GM19193 (cell line): Measurements from ENCODE around the gene KRI1.

Experiments used
- POLR2A ChIP-seq: IDR thresholded peaks from 4 replicates; pipeline ENCODE4 v1.6.1; 2011; ENCODE audit not compliant: insufficient read depth, insufficient read length; ENCODE audit errors: extremely low read depth

Gene KRI1

DNA sequence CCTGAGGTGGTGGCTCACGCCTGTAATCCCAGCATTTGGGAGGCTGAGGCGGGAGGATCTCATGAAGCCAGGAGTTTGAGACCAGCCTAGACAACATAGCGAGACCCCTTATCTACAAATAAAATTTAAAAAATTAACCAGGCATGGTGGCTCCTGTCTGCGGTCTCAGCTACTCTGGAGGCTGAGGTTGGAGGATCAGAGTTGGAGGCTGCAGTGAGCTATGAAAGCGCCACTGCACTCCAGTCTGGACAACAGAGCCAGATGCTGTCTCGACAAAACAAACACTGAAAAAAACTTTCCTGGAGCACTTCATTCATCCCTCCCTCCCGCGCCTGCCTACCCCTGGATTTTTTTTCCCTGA is 22.8 kb downstream of the KRI1 start:
- no peak for TF ChIP-seq POLR2A

DNA sequence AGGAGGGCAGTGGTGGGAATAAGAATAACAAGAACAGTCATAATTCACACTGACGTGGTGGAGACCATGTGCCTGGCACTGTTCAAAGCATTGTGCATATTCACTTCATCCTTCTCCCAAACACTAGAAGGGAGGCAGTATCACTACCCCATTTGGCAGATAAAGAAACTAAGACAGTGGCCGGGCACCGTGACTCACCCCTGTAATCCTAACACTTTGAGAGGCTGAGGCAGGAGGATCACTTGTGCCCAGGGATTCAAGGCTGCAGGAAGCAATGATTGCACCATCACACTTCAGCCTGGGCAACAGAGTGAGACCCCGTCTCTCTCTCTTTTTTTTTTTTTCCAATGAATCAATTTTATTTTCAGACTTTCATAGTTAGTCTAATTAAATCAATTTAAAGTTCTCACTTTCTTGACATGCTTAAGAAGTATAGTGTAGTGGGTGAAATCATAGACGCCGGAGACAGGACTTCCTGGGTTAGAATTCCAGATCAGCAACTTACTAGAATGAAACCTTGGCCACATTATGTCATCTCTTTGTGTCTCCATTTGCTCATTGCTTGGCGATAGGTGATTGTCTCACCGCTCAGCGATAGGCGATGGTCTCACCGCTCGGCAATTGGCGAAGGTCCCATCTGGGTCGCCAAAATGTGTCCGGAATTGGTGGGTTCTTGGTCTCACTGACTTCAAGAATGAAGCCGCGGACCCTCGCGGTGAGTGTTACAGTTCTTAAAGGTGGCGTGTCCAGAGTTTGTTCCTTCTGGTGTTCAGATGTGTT is 27.4 kb downstream of the KRI1 start:
- TF ChIP-seq POLR2A = no peak

DNA sequence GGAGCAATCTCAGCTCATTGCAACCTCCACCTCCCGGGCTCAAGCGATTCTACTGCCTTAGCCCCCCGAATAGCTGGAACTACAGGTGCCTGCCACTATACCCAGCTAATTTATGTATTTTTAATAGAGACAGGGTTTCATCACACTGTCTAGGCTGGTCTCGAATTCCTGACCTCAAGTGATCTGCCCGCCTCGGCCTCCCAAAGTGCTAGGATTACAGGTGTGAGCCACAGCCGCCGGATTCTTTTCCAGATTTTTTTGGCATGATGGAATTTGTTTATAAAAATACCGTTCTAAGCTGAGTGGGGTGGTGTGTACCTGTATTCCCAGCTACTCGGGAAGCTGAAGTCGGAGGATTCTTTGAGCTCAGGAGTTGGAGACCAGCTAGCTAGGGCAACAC is 28.1 kb downstream of the KRI1 start:
- no peak for TF ChIP-seq POLR2A

DNA sequence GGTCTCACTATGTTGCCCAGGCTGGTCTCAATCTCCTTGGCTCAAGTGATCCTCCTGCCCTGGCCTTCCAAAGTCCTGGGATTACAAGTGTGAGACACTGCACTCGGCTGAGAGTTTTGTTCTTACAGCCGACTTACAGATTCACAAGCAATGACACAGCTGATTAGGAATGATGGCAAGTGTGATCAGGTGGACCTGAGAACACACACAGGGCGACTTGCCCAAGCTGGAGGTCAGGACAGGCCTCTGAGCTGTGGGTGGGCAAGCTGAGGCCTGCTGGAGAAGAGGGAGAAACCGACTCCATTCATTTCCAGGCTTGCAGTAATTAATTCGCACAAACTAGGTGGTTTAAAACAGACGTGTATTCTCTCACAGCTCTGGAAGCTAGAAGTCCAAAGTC is 30.2 kb downstream of the KRI1 start:
- no peak for TF ChIP-seq POLR2A

DNA sequence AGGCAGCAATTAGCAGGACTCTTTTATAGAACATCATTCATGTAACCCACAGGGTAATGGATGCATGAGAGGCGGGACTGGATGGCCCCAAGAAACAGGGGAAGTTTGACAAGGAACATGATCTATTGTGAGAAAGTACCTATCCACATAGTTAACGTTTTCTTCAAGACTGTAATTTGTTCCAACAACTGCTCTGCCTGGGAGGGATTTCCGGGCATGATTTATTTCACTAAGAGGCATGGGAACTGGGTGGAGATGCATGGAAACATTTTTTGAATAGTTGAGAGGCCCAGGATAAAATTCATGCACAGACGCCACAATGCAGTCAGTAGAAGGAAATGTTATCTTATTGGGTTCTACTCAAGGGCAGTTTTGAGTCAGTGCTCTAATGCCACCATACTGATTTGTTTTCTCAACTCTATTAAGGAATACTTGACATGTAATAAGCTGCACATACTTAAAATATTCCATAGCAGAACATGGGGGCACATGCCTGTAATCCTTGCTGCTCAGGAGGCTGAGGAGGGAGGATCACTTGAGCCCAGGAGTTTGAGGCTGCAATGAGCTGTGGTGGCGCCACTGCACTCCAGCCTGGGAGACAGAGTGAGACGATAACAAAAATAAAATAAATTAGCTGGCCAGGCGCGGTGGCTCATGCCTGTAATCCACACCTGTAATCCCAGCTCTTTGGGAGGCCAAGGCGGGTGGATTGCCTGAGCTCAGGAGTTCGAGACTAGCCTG is 32.0 kb downstream of the KRI1 start:
- TF ChIP-seq POLR2A = no peak

DNA sequence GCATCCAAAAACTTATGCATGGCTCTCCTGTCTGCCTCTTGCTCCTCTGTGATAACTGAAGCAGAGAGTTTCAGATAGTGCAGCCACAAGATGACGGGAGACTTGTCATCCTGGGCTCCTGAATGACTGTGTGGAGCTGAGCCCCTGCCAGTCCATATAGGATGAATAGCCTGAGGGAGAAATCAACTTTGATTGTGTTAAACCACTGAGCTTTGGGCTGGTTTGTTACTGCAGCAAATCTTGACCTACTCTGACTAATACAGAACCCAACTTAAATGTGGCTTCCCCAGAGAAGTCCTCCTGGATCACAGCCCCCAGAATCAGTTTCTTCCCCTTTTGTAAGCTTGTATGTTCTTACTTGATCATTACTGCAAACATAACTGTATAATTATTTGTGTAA is 33.4 kb downstream of the KRI1 start:
- no peak for TF ChIP-seq POLR2A

DNA sequence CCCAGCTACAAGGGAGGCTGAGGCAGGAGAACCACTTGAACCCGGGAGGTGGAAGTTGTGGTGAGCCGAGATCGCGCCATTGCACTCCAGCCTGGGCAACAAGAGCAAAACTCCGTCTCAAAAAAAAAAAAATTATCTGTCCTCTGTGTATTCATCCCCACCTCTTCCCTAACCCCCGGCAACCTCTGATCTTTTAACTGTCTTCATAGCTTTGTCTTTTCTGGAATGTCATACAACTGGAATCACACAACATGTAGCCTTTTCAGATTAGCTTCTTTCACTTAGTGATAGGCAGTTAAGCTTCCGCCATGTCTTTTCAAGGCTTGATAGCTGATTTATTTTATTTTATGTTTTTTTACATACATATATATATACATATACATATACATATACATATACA is 40.2 kb downstream of the KRI1 start:
- TF ChIP-seq POLR2A = no peak

DNA sequence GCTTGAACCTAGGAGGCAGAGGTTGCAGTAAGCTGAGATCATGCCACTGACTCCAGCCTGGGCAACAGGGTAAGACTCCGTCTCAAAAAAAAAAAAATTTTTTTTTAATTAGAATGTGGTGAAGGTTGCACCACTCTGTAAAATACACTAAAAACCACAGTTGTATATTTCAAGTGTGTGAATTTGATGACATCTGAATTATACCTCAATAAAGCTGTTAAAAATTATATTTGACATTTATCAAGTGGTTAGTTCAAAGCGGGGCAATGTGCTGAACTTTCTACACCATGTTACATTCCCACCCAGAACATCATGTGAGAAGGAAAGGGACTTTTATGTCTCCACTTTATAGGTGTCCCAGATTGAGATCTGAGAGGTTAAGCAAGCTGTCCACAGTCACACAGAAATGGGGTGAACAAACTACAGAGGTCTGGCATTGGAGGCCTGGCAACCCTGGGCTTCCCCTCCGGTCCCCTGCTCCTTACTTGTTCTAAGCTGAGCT is 42.6 kb downstream of the KRI1 start:
- no peak for TF ChIP-seq POLR2A

DNA sequence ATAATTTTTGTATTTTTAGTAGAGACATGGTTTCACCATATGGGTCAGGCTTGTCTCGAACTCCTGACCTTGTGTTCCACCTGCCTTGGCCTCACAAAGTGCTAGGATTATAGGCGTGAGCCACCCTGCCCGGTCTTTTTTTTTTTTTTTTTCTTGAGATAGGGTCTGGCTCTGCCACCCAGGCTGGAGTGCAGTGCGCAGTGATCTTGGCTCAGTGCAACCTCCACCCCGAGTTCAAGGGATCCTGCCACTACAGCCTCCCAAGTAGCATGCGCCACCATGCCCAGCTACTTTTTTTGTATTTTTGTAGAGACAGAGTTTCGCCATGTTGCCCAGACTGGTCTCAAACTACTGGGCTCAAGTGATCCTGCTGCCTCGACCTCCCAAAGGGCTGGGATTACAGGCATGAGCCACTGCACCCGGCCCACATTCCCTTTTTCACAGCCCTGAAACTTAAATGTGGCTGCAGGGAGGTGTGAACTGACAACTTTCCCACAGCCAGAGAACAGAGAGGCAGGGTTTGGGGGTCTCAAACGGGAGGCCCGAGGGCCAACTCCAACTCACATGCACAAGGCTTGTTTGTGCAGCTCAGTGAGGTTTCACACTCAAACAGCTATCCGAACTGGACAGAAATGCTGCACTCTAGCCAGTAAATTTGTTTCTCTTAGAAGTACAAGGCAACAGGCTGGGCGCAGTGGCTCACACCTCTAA is 44.2 kb downstream of the KRI1 start:
- TF ChIP-seq POLR2A = no peak

DNA sequence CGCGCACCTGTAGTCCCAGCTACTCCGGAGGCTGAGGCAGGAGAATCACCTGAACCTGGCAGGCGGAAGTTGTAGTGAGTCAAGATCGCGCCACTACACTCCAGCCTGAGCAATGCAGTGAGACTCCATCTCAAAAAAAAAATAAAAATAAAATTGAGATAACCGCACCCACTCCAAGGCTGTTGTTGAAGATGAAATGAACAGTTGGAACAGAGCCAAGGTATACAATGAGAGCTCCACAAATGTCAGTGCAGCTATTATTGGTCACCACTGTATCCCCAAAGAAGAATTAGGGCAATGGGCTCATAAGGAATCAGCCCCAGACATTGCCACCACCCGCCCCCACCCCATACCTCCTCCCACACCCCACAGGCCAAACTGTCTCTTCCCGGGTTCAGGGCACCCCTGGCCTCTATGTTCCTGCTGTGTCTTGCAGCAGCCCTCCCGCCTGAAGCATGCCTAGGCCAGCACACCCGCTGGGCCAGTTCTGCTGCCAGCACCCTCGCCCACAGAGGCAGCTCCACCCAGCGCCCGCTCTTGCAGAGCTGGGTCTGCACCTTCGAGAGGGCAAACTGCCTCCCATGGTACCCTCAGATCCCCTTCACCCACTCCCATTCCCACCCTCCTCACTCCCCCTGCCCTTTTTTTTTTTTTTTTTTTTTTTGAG is 45.0 kb downstream of the KRI1 start:
- TF ChIP-seq POLR2A = no peak

DNA sequence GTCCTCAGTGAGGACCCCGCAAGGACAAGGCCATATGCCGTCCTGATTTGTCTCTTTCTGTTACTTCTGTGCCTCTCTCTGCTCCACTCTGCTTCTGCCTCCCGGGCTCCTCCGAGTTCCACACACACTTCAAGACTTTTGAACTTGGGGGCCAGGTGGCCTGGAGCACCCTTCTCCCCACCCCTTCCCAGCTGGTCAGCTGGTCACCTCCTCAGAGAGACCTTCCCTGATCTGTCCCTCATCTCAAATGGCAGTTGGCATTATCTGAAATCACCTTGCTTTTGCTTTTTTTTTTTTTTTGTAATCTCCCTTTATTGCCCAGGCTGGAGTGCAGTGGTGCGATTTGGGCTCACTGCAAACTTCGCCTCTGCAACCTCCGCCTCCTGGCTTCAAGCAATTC is 46.4 kb downstream of the KRI1 start:
- TF ChIP-seq POLR2A = no peak

DNA sequence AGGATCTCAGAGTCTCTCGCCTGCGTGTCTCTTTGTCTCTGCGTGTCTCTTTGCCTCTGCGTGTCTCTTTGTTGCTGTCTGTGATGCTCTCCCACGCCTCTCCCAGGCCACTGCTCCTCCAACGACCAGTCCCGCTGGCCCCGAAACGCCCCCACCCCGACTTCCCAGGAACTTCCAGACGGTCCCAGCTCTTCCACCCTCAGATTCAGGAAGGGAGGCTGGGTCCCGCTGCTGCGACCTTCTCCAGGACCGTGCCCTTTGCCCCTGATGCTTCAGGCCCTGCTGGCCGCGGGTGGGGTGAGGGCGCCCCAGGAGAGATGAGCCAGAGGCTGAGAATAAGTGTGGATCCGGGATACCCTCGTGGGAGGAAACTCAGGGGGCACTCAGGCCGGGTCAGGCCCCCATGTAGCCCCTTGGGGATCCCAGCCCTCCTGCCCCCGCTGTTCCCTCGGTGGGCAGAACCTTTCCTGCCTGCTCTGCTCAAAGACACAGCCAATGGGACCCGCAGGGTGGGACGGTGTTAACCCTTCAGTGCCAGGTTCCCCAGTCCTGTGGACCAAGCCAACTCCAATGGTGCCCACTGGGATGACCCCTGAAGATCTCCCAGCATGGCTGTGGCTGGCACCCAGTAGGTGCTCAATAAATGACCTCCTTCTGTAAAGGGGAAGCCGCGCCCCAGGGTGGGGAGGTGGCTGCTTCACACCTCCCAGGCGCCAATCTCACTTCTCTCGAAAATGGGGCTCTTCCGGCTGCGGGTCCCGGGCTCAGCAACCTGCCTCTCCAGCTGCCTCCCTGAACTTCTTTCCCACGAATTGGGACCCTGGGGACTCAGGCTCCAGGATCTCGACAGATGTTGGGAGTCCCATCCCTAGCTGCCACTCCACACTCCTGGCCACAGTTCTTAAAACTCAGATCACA is 47.1 kb downstream of the KRI1 start:
- TF ChIP-seq POLR2A = no peak

DNA sequence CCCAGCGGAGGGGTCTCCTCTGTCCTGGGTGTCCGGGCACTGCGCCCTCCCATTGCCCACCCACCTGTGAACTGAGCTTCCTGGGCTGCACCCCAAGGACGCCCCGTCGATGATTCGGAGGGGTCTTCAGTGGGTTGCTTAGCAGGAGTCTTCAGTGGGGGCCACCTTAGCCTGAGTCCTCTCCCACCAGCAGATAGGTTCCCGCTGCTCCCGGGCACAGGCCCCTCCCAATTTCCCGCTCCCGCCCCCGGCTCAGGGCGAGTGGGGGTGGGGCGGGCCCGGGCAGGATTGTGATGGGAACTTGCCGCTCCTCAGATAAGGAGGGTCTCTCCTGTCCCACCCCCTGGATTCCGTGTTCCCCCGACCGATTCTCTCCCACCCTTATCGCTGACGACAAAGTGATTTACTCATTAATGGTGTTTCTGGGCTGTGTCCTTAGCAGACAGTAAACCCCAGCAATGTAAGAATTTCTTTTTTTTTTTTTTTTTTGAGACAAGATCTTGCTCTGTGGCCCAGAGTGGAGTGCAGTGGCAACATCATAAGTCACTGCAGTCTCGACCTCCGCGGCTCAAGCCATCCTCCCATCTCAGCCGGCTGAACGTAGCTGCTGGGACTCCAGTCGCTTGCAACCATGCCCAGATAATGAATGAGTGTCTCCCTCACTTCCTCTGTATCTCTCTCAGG is 47.9 kb downstream of the KRI1 start:
- no peak for TF ChIP-seq POLR2A
